Measurements from ENCODE around the gene CCDC134.
A peak's percentile ranks its signal among the peaks of the same experiment; 100 is the strongest.
"Not testable (repeated sequence)": the region's sequence is repeated elsewhere in the genome, so short reads cannot be mapped to it uniquely, and the experiment has no call there.

Gene CCDC134

GRCh38 chr22:41822317-41823057 is 22.0 kb downstream of the CCDC134 start:
- DNase-seq (ENCODE audit: low read depth in 2 of 2): peak; percentile 27 to 33

GRCh38 chr22:41823797-41824196 is 23.3 kb downstream of the CCDC134 start:
- no peak for DNase-seq (ENCODE audit: low read depth in 2 of 2)

- no peak for DNase-seq (ENCODE audit: low read depth in 2 of 2)
These were observed 24.9 kb downstream of the CCDC134 start for GRCh38 chr22:41825376-41825775.

- no peak for DNase-seq (ENCODE audit: low read depth in 2 of 2)
These were observed 25.5 kb downstream of the CCDC134 start for GRCh38 chr22:41826021-41826420.

GRCh38 chr22:41826430-41827383 is 26.2 kb downstream of the CCDC134 start:
- DNase-seq (ENCODE audit: low read depth in 2 of 2): no peak

- no peak for DNase-seq (ENCODE audit: low read depth in 2 of 2)
These were observed 27.2 kb downstream of the CCDC134 start for GRCh38 chr22:41827671-41828070.

- no peak for DNase-seq (ENCODE audit: low read depth in 2 of 2)
These were observed 28.0 kb downstream of the CCDC134 start for GRCh38 chr22:41828516-41828915.

- DNase-seq (ENCODE audit: low read depth in 2 of 2): no peak
These were observed 29.7 kb downstream of the CCDC134 start for GRCh38 chr22:41830174-41830573.

- DNase-seq (ENCODE audit: low read depth in 2 of 2): no peak
These were observed 30.9 kb downstream of the CCDC134 start for GRCh38 chr22:41831383-41831782.

GRCh38 chr22:41831828-41832552 is 31.5 kb downstream of the CCDC134 start:
- DNase-seq (ENCODE audit: low read depth in 2 of 2): no peak

- DNase-seq (ENCODE audit: low read depth in 2 of 2): peak; percentile 97
These were observed 32.3 kb downstream of the CCDC134 start, which contains the start of gene SREBF2 for GRCh38 chr22:41832553-41833368. SREBF2 (plus strand) TSS chr22:41833105; CDS start chr22:41833271, 166 bp downstream.

GRCh38 chr22:41833369-41834004 is 33.0 kb downstream of the CCDC134 start:
- no peak for DNase-seq (ENCODE audit: low read depth in 2 of 2)

- DNase-seq (ENCODE audit: low read depth in 2 of 2): no peak
These were observed 33.8 kb downstream of the CCDC134 start for GRCh38 chr22:41834005-41834944.

GRCh38 chr22:41835462-41835861 is 35.0 kb downstream of the CCDC134 start:
- DNase-seq (ENCODE audit: low read depth in 2 of 2): not testable (repeated sequence)

- DNase-seq (ENCODE audit: low read depth in 2 of 2): no peak
These were observed 36.1 kb downstream of the CCDC134 start for GRCh38 chr22:41836551-41836950.

GRCh38 chr22:41838842-41839618 is 38.6 kb downstream of the CCDC134 start:
- no peak for DNase-seq (ENCODE audit: low read depth in 2 of 2)

GRCh38 chr22:41840216-41840615 is 39.7 kb downstream of the CCDC134 start:
- DNase-seq (ENCODE audit: low read depth in 2 of 2): no peak

GRCh38 chr22:41841085-41841712 is 40.7 kb downstream of the CCDC134 start:
- DNase-seq (ENCODE audit: low read depth in 2 of 2): no peak
